GM18520 (cell line): Measurements from ENCODE around the gene ZCCHC3.
A peak's percentile ranks its signal among the peaks of the same experiment; 100 is the strongest.

ENCODE experiments used
- ATAC-seq: cut with Tn5 transposase; IDR thresholded peaks from one replicate; pipeline ENCODE4 v1.9.1; 2021; ENCODE audit not compliant: unreplicated experiment

Gene ZCCHC3

DNA sequence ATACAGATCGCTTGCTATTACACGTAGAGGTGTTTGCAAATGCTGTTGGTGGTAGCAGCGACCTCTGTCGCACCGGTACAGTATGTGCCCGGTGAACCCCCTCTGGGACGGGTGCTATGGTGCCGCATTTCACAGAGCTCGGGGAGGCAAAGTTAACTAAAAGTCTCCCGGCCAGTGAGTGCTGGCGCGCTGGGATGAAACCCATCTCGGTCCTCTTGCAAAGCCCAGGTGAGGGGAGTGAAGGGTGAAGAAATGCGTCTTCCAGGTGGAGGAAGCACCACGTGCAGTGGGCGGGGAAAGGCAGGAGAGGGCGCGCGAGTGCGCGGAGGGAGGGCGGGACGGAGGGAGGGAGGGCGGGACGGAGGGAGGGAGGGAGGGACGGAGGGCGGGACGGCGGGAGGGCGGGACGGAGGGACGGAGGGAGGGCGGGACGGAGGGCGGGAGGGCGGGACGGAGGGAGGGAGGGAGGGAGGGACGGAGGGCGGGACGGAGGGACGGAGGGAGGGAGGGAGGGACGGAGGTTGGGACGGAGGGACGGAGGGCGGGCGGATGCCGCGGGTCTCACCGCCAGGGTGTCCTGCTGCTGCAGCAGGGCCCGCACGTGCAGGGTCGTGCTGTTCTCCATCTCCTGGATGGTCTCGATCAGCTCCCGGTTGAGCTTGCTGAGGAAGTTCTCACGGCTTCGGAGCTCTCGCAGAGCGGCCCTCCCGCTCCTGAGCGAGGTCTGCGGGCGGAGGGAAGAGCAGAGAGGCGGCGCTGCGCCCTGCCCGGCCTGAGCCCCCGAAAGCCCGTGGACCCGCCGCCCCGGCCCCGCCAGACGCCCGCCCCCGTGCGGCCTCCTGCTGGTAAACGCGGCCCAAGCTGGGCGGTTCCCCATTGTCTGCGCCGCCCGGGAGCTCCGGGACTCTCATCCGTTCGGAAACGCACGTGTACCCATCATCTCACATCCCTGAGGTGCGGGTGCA is 18.5 kb upstream of the ZCCHC3 start:
- ATAC-seq = no peak

DNA sequence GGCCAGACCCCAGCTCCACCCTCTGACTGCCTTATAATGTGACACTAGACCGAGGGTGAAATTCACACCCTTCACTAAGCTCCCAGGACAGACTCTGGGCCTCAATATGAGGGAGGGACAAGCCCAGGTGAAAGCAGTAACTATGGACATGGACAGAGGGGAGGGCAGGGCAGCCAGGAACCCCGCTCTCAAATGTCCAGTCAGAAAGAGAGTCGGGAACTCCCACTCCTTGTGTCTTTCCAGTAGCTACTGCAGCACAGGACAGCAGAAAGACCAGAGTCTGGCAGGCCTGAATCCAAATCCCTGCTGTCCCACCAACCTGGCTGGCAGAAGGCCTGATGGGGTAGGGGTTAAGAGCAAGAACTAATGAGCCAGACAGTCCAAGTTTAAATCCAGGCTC is 13.2 kb upstream of the ZCCHC3 start:
- ATAC-seq = no peak

DNA sequence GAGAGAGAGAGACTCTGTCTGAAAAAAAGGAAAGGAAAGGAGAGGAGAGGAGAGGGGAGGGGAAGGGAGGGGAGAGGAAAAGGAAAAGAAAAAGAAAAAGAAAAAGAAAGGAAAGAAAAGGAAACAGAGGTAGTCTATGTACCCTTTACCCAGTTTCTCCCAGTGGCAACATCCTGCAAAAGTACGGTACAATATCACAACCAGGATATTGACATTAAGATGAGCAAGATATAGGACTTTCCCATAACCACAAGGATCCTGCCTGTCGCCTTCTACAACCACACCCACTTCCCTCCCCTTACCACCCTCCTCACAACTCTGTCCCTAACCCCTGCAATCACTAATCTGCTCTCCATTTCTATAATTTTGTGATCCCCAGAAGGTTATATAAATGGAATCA is 10.9 kb upstream of the ZCCHC3 start:
- ATAC-seq = no peak

DNA sequence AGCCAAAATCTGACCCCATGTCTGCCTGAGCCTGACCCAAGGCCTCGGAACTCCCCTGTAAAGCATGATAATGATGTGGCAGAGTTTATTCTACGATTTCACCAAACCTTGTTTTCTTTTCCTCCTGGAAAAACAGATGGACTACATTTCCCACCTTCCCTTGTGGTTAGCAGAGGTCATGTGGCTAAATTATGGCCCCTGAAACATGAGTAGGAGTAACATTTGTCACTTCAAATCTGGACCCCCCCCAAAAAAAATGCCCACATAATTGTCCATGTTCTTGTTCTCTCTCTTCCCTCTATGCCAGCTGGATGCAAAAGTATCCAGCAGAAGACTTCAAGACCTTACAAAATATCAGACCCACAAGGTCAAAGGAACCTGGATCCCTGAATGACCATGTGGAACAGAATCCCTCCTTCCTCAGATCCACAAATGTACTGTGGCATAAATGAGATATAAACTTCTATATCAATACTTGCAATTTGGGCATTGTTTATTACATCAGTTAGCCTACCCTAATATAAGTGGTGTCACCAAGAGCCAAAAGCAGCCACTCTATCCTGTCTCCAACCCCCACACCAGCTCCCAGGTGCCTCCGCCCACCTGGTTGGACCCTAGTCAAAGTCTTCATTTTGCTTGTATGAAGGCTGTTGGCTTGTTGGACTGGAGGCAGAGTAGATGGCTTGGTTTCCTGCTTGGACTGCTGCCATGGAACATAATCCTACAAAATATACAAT is 8.2 kb upstream of the ZCCHC3 start:
- ATAC-seq = no peak

DNA sequence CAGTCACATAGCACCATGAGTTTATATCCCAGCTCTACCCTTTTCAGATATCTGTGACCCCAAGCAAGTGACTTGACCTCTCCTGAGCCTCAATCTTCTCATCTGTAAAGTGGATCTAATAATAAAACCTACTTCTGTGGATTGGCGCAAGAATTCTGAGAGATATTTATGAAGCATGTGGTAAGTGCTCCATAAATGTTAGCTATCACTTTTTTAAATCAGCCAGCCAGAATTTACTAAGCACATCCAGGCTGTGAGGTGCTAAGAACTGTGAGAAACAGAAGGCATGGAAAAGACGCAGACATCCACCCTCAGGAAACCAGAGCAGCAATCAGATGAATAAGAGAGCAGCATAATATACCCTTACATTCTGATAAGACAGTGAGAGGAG is 7.7 kb upstream of the ZCCHC3 start:
- no peak for ATAC-seq

DNA sequence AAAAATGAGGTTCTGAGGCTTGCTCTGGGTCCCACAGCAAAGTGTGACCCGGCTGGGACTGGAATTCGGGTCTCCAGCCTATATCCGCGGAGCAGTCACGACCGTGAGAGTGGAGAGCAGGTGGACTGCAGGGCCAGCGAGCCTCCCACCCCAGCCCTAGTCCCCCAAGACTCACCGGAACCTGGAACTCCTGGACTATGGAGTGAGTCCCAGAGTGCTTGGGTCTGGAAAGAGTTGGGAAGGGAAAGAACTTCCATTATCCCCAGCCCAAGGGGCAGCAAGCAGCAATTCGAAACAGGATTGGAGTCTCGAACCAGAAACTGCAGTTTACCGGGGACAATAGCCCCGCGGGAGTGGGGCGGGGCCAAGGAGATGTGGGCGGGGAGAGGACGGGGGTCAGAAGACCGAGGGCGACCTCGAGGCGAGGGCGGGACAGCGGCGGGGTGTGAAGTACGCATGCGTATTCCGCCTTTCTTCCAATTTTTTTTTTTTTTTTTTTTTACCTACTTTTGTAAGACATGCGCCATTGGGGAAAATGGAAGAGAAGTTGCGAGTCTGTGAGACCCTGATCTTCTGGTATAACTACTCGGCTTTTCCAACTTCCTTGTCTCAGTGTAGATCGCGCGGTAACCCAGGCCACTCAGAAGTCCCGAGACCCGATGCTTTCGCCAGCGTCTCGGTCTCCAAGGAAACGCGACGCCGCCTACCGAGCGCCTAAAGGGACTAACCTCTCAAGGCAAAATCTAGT is 7.1 kb upstream of the ZCCHC3 start, which contains the start of gene C20orf96:
Gene C20orf96, minus strand, starts transcription at position 667 of the 748 bp plus-strand sequence. Its CDS starts 140 bp downstream, at position 527.
- peak; percentile 67 for ATAC-seq

DNA sequence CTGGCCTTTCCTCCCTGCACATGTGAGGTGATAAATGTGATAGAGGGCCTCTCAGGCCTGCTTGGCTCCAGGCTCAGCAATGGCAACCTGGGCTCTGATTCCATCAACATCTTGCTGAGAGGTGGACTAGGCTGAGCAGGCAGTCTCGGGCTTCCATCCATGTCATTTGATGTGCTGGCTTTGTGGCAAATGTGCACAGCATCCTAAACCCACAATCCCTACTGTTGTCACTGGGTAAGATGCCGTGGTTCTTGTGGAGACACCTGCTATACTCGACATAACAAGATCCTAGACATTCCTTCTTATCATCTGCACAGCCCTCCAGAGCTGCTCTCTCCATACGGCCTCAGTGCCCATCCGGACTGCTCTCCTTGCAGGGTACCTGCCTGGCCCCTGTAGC is 2.8 kb upstream of the ZCCHC3 start:
- no peak for ATAC-seq

DNA sequence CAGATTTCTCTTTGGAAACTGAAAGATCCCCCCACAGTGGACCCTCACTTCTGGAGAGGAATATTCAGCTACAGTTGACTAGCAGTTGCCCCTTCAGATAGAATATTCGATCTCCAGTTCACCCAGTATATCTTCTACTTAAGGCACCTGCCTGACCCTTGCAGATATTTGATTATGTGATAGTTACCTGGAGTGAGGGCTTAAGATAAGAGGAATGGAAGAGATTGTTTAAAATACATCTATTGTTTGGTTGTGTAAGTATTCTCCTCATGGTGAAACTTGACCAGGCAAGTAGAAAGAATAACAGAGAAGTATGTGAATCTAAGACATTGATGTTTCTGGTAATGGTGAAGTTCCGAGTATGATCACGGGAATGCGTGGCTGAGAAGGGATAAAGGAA is 1.6 kb upstream of the ZCCHC3 start:
- no peak for ATAC-seq

DNA sequence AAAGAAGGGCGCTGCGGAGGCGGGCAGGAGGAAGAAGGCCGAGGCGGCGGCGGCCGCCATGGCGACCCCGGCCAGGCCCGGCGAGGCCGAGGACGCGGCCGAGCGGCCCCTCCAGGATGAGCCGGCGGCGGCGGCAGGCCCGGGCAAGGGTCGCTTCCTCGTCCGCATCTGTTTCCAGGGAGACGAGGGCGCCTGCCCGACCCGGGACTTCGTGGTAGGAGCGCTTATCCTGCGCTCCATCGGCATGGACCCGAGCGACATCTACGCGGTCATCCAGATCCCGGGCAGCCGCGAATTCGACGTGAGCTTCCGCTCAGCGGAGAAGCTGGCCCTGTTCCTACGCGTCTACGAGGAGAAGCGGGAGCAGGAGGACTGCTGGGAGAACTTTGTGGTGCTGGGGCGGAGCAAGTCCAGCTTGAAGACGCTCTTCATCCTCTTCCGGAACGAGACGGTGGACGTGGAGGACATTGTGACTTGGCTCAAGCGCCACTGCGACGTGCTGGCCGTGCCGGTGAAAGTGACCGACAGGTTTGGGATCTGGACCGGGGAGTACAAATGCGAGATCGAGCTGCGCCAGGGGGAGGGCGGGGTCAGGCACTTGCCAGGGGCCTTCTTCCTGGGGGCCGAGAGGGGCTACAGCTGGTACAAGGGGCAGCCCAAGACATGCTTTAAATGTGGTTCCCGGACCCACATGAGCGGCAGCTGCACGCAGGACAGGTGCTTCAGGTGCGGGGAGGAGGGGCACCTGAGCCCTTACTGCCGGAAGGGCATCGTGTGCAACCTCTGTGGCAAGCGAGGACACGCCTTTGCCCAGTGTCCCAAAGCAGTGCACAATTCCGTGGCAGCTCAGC is 780 bp downstream of the ZCCHC3 start:
- peak; percentile 16 for ATAC-seq

DNA sequence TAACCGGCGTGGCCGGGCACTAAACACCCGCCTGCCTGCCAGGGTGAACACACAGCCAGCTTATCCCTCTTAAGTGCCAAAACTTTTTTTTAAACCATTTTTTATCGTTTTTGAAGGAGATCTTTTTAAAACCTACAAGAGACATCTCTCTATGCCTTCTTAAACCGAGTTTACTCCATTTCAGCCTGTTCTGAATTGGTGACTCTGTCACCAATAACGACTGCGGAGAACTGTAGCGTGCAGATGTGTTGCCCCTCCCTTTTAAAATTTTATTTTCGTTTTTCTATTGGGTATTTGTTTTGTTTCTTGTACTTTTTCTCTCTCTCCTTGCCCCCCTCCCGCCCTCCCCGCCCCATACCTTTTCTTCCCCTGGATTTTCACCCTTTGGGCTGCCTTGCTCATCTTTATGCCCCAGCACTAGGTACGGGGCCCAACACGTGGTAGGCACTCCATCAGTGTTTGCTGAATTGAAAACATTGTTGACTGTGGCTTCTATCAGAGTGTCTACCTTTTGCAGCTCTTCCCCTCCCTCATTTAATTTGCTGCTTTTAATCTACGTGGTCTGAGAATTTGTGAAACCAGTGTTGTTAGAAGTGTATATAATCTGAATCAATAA is 1.5 kb downstream of the ZCCHC3 start:
- no peak for ATAC-seq

DNA sequence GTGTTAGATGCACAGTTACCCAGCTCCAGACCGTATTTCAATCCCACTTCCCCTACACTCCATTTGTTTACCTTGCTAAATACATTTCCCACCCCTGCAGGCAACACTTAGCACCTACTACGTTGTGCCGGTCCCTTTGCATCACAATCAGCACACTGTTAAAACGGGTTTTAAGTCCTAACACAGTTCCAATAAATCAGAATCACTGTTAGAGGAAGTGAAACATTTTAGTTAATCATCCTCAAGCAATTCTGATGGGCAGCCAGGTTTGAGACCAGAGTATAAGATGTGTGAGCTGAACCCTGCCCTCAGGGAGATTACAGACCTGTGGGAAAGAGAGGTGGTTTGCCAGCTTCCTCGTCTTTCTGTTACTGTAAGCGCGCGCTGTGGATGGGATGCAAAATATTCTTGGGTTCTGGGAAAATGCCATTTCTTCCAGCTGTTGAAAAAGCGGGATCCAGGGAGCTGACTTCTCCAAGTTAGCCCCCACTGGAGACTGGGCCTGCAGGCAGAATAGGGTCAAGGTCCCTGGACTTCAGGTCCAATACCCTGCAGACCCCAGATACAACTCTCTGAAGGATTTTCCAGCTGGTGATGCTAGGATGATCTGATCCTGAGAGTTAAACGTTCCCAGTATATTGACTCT is 3.1 kb downstream of the ZCCHC3 start:
- no peak for ATAC-seq

DNA sequence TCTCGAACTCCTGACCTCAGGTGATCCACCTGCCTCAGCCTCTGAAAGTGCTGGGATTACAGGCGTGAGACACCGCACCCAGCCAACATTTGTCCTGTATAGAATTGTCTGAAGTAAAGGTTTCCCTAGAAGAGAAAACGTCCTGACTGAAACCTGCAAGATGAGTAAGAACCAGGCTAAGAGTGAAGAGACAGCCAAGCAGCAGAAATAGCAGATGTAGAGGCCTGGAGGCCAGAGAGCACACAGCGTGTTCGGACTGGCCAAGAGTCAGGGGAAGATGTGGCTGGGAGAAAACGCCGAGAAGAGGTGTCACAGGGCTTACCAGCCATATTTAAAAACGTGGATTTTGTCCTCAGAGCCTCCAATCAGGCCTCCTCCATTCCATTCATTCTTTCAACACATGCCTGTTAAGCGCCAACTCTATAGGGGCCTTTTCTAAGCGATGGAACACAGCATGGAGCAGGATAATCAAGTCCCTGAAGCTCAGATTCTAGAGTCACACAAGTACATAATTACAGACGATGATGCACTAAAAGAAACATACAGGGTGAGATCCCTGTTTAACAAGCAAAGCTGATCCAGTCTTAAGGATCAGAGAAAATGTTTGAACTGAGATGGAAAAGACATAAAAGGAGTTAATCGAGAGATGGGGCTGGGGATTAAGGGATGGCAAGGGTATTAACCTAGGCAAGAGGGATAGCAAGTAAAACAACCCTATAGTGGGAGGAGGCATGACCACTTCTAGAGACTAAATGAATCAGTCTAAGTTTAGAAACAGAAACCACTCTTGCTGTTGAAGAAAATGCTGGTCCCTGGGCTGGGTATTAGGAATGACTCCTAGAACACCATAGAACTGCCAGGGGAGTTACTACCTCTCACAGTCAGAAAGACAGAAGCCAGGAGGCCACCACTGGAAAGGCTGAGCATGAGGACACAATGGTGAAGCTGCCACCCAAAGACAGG is 4.8 kb downstream of the ZCCHC3 start:
- ATAC-seq = no peak

DNA sequence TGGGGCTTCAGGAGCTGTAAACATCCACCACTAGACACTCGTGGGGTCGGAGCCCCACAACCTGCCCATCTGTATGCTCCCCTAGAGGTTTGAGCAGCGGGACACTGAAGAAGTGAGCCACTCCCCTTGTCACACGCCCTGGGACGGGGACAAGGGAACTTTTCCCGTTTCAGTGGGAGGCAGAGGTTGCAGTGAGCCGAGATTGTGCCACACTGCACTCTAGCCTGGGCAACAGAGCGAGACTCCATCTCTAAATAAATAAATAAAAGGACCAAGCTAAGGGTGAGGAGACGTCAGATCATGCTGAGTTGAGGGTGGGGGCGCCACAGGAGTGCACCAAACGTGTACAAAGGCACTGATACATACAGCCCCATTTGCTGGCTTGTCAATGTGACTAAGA is 8.4 kb downstream of the ZCCHC3 start:
- no peak for ATAC-seq

DNA sequence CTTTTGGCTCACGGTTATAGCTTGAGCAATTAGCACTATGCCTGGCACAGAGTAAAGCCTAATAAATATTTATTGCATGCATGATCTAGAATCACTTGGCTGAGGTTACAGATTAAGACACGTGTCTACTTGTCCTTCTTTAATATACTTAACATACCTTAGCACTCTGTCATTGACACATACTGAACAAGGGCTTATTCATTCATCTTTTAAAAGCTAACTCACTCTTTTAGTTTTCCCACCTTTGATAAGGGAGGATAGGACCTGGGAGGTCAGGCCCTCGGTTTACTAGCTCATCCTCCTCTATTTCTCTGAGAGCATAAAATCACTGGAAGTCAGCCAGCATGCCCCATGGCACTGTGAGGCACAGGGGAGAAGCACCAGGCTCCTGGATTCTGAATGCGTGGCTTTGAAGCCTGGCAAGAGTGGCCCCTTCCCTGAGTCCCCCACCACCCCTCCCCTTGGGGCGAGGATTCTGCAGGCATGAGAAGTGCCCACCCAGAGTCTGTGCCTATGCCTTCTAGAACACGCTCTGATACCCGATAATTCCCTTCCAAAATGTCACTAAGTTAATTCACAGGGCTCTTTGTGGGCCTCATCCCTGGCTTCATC is 11.2 kb downstream of the ZCCHC3 start:
- ATAC-seq = no peak

DNA sequence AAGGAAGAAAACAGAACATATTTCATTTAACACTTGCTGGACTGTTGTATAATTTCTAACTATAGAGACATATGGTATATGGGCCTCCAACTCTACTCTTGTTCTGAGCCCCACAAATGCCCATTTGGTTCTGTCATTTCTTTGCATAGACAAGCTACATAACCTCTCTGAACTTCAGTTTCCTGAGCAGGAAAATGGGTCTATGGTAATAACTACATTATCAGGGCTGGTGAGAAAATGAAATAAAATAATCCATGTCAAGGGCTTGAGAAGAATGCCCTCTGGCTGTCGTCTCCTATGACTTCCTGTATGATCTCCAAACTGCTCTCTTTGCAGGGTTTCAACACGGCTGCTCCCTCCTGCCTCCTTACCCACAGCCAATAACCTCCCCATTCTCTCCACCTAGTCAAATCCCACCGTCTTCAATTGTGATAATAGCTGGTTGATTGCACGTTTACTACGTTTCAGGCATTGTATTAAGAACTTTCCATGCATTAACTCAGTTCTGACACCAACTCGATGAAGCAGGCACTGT is 12.0 kb downstream of the ZCCHC3 start:
- no peak for ATAC-seq

DNA sequence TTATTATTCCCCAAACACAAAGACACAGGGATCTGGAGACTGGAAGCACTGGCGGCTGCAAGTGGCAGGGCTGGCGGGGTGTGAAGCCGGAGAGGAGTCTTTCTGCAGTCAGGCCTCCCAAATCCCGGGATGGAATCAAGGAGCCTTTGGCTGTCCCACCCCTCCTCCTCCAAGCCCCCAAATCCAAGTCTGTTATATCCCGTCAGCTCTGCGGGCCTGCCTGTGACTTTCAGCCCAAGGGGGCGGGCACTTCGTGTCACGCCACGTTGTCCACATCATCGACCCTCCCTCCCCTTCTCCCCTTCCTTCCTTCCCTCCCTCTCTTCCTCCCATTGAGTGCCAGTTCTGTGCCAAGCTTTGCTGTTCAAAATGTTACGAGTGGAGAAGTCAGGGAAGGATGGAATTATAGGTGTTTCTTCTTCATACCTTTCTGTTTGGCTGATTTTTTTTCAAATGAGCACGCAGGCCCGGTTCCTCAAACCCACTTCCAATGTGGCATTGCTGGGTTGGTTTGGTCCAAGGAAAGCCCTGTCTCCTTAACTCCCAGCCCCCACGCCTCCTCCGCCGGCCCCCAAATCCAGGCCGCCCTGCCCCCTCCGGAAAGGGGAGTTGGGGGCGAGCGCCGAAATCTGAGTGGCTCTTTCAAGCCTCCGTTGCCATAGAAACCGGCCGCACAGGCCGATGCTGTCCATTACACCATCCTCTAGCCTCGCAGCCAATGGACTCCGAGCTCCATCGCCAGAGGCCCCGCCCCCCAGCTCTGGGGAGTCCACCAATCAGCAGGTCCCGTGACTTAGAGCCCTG is 12.7 kb downstream of the ZCCHC3 start:
- ATAC-seq = peak; percentile 61

DNA sequence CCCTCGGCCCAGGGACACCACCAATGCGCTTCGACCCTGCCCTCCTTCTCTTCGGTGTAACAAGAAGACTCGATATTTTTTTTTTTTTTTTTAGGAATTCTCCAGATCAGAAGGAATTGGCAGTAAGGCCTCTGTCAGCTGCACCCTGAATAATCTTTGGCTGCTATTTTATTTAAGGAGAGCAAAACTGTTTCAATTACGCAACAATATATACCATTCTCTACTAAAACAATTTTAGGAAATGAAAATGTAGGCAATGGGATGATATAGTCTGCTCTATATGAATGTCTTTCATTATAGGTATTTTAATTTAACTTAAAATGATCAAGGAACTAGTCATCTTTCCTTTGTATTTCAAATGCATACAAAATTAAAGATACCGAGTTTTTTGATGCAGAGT is 13.3 kb downstream of the ZCCHC3 start:
- no peak for ATAC-seq
